SK-N-SH treated with all-trans-retinoic acid at 6 μM for 48 hours (cell line): Measurements from ENCODE around the gene SLC35F6.

Source experiments
- RARB ChIP-seq: fragments of 250-450 bp; sonication (Bioruptor Pico); IDR thresholded peaks from 2 replicates; pipeline ENCODE4 v1.8.0; 2021; ENCODE audit warnings: mild to moderate bottlenecking, moderate library complexity
- SNAI2 ChIP-seq: fragments of 250-450 bp; sonication (Bioruptor Pico); IDR thresholded peaks from 2 replicates; pipeline ENCODE4 v1.5.0; 2020; ENCODE audit warnings: mild to moderate bottlenecking, moderate library complexity
- ZFP30 ChIP-seq: fragments of 450-650 bp; formaldehyde crosslinking; IDR thresholded peaks from 2 replicates; pipeline ENCODE4 v1.5.0; 2022; ENCODE audit warnings: mild to moderate bottlenecking, moderate library complexity
- ZNF565 ChIP-seq: fragments of 450-650 bp; formaldehyde crosslinking; conservative IDR thresholded peaks from 2 replicates; pipeline ENCODE4 v1.5.0; 2020; ENCODE audit warnings: low read depth, mild to moderate bottlenecking, moderate library complexity

DNA sequence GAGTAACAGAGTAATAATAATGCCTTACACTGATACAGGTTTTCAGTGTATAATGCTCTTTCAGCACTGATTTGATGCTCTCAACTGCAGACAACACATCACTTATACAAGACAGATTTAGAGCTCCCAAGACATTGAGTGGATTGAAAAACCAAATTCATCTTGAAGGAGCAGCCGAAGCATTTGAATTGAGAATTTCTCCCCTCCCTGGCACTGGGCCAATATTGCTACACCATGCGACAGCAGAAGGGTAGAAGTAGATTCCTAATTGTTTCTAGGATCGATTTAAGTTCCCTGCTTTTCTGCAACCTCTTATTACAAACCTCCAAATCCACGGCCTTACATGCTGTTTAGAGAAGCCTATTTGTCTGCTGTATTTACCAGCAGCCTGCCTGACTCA is 37.2 kb downstream of the SLC35F6 start:
- no peak for TF ChIP-seq ZFP30 (CRISPR knock-in tag)
- no peak for TF ChIP-seq ZNF565 (CRISPR knock-in tag)
- TF ChIP-seq SNAI2 (CRISPR knock-in tag): no peak
- TF ChIP-seq RARB (CRISPR knock-in tag): no peak
